ENCODE measurements around the gene METTL5. TPM values are rescaled to one million over a fixed set of nuclear protein-coding genes. Genes with fewer than 3 reads are reported as not detected.
A peak's percentile ranks its signal among the peaks of the same experiment; 100 is the strongest.

The METTL5 gene
- polyA plus RNA-seq, 1 of the 3 experiments (the other 2 are of a cell fraction): 40.7 TPM

GRCh38 chr2:169838743-169839489 is 14.2 kb upstream of the METTL5 start:
- Histone ChIP-seq H3K9ac (no peak overlapping the region), H3F3A (replicated peaks; ENCODE audit: insufficient read depth) (no peaks in the 10 kb centered on the region), H3K79me2 (ENCODE audit: insufficient read depth) (peaks cover 68% of the 10 kb centered on the region), H3K27ac (ENCODE audit: low read depth in 2 of 2, low read length in 1 of 2) (no peak overlapping the region), H3K9me2 (no peaks in the 10 kb centered on the region), H3K36me3 (replicated peaks in 1 of 2; ENCODE audit: control insufficient read depth in 1 of 2, insufficient read depth in 2 of 2, low read length in 1 of 2) (no peaks in the 10 kb centered on the region), H3K4me1 (ENCODE audit: control insufficient read depth in 1 of 2, insufficient read depth in 2 of 2, low read depth in 1 of 2, low read length in 1 of 2) (peaks cover 0 to 7% of the 10 kb centered on the region in 2 experiments; a peak in 2 of 4 replicates), H3K4me2 (no peak overlapping the region), H3K9me3 (no peaks in the 10 kb centered on the region), H3K4me3 (ENCODE audit: low read depth in 2 of 2, low read length in 1 of 2) (no peak overlapping the region), H2AFZ (ENCODE audit: low read depth) (no peak overlapping the region), H4K20me1 (ENCODE audit: insufficient read depth) (peaks cover 18% of the 10 kb centered on the region), H3K27me3 (ENCODE audit: insufficient read depth) (no peaks in the 10 kb centered on the region)
- WGBS (ENCODE audit: low lambda C conversion rate): 98% methylated on average over 2 of the region's 2 CpGs
- ChIA-PET CTCF (interaction anchor here (0.7 kb wide), 1 partner anchor 14 kb away, joined by 4 read pairs; no protein-coding TSS in a partner anchor), POLR2A (no interaction called here)
- DNase-seq: no peak
- no peak for TF ChIP-seq RXRA (IDR thresholded peaks at IDR 0.05; ENCODE audit: borderline replicate concordance, low read depth)
- no peak for TF ChIP-seq FOXJ3 (CRISPR knock-in tag; IDR thresholded peaks at IDR 0.05)
- TF ChIP-seq USF2 (IDR thresholded peaks at IDR 0.05; ENCODE audit: borderline replicate concordance, low read depth, low read length): no peak
- no peak for TF ChIP-seq MAX (IDR thresholded peaks at IDR 0.05; ENCODE audit: low read depth)
- TF ChIP-seq SIN3A (IDR thresholded peaks at IDR 0.05; ENCODE audit: borderline replicate concordance, low read depth, low read length): no peak
- TF ChIP-seq POLR2AphosphoS5 (IDR thresholded peaks at IDR 0.05; ENCODE audit: low read depth, low read length): no peak
- TF ChIP-seq FOXM1 (IDR thresholded peaks at IDR 0.05; ENCODE audit: low read depth): no peak
- TF ChIP-seq SMC3 (IDR thresholded peaks at IDR 0.05; ENCODE audit: low read depth, low read length): no peak
- no peak for TF ChIP-seq FOSL2 (IDR thresholded peaks at IDR 0.05; ENCODE audit: borderline replicate concordance, low read depth)
- no peak for TF ChIP-seq TCF12 (IDR thresholded peaks at IDR 0.05)
- no peak for TF ChIP-seq RCOR1 (IDR thresholded peaks at IDR 0.05; ENCODE audit: low read length)
- TF ChIP-seq EP300 (IDR thresholded peaks at IDR 0.05; ENCODE audit: borderline replicate concordance in 1 of 2, low read depth in 1 of 2, low read length in 1 of 2): no peak
- no peak for TF ChIP-seq RFX5 (IDR thresholded peaks at IDR 0.05; ENCODE audit: low read length)

- Histone ChIP-seq H2AFZ (ENCODE audit: low read depth) (no peak overlapping the region), H3K4me1 (ENCODE audit: control insufficient read depth in 1 of 2, insufficient read depth in 2 of 2, low read depth in 1 of 2, low read length in 1 of 2) (peaks cover 0 to 11% of the 10 kb centered on the region in 2 experiments; a peak in 2 of 4 replicates), H3K79me2 (ENCODE audit: insufficient read depth) (peaks cover 98% of the 10 kb centered on the region), H3F3A (replicated peaks; ENCODE audit: insufficient read depth) (no peaks in the 10 kb centered on the region), H3K27me3 (ENCODE audit: insufficient read depth) (no peaks in the 10 kb centered on the region), H3K4me3 (ENCODE audit: low read depth in 2 of 2, low read length in 1 of 2) (no peak overlapping the region), H3K9me2 (no peaks in the 10 kb centered on the region), H3K9me3 (no peaks in the 10 kb centered on the region), H3K4me2 (no peak overlapping the region), H4K20me1 (ENCODE audit: insufficient read depth) (peaks cover 39% of the 10 kb centered on the region), H3K36me3 (replicated peaks in 1 of 2; ENCODE audit: control insufficient read depth in 1 of 2, insufficient read depth in 2 of 2, low read length in 1 of 2) (peaks cover 0 to 3% of the 10 kb centered on the region in 2 experiments), H3K9ac (no peak overlapping the region), H3K27ac (ENCODE audit: low read depth in 2 of 2, low read length in 1 of 2) (no peak overlapping the region)
- peak; percentile 30 for DNase-seq
- ChIA-PET CTCF (interaction anchor here (0.9 to 1.9 kb wide), 2 partner anchors 10 to 97 kb away, joined by 4 to 12 read pairs; partner anchors contain the start of gene METTL5), POLR2A (no interaction called here)
- 41% methylated on average over 1 of the region's 1 CpG for WGBS (ENCODE audit: low lambda C conversion rate)
- TF ChIP-seq RCOR1 (IDR thresholded peaks at IDR 0.05; ENCODE audit: low read length) (peak; percentile 16; the same call in 1 of the 2 replicates), REST (IDR thresholded peaks at IDR 0.05; ENCODE audit: low read depth, low read length) (no peak), GATA2 (CRISPR knock-in tag; IDR thresholded peaks at IDR 0.05) (0 out of 2 replicates have a peak, but pooled peaks have one; percentile 16)
These were observed 9.7 kb upstream of the METTL5 start for GRCh38 chr2:169834401-169834800.

All from SK-N-SH (cell line).